NCI-H2107 treated with DMSO at 0.1 percent for 48 hours (cell line): ENCODE data around the gene CDKN2C.

ENCODE experiments used
- DNase-seq: peaks from one replicate; lab custom pipeline; 2025; ENCODE audit not compliant: unreplicated experiment; lab: John Stamatoyannopoulos, UW

CDKN2C gene

DNA sequence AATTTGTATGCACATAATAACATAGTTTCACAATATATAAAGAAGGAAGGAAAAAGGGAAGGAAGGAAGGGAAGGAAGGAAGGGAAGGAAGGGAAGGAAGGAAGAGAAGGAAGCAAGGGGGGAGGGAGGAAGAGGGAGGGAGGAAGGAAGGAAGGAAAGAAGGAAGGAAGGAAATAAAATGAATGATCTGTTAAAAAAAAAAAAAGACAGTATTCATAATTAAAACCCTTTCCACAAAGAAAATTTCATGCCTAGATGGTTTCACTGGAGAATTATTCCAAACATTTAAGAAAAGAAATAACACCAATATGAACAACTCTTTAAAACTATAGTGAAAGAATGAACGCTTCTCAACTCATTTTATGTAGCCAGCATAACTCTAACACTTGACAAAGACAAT is 44.8 kb downstream of the CDKN2C start:
- no peak for DNase-seq

DNA sequence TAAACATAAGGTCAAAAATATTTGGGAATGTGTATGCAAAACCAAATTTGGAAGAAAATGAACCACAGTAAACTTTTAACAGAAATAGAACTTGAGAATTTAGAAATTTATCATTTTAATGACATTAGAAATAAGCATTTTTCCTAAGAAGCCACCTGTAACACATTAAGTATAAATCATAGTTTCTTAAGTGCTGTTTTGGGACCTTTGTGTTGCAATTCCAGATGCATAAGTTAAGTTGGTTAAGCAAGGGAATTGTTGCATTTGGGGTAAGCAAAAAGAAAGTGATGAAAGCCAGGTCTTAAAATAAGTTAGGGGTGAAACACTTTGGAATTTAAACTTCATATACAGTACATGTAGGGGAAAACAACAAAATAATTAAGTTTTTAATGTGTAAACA is 49.8 kb downstream of the CDKN2C start:
- DNase-seq = no peak
